SK-N-SH (cell line): Measurements from ENCODE around the gene NCKAP5.

Experiments
- TAF1 ChIP-seq: IDR thresholded peaks from 2 replicates; pipeline ENCODE4 v1.6.1; 2012; ENCODE audit warnings: low read depth, mild to moderate bottlenecking, low read length, moderate library complexity, borderline replicate concordance
- USF2 ChIP-seq: fragments of 150-350 bp; IDR thresholded peaks from 2 replicates; pipeline ENCODE4 v1.6.1; 2017; ENCODE audit warnings: antibody characterized with exemption, low read length, low read depth, borderline replicate concordance
- TF ChIP-seq, protein P1 (sequence below): fragments of 200-600 bp; sonication (generic); IDR thresholded peaks from 2 replicates; pipeline ENCODE4 v1.6.1; 2017; ENCODE audit warnings: antibody characterized with exemption, mild to moderate bottlenecking, moderate library complexity
- TF ChIP-seq, protein P2 (sequence below): IDR thresholded peaks from 2 replicates; pipeline ENCODE4 v1.4.0; 2012; ENCODE audit warnings: low read depth

GRCh38 chr2:133574186-133574585 is 5.9 kb upstream of the NCKAP5 start:
- TF ChIP-seq USF2: no peak
- TF ChIP-seq, protein P1, sequence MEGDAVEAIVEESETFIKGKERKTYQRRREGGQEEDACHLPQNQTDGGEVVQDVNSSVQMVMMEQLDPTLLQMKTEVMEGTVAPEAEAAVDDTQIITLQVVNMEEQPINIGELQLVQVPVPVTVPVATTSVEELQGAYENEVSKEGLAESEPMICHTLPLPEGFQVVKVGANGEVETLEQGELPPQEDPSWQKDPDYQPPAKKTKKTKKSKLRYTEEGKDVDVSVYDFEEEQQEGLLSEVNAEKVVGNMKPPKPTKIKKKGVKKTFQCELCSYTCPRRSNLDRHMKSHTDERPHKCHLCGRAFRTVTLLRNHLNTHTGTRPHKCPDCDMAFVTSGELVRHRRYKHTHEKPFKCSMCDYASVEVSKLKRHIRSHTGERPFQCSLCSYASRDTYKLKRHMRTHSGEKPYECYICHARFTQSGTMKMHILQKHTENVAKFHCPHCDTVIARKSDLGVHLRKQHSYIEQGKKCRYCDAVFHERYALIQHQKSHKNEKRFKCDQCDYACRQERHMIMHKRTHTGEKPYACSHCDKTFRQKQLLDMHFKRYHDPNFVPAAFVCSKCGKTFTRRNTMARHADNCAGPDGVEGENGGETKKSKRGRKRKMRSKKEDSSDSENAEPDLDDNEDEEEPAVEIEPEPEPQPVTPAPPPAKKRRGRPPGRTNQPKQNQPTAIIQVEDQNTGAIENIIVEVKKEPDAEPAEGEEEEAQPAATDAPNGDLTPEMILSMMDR: no peak
- no peak for TF ChIP-seq TAF1
- TF ChIP-seq, protein P2, sequence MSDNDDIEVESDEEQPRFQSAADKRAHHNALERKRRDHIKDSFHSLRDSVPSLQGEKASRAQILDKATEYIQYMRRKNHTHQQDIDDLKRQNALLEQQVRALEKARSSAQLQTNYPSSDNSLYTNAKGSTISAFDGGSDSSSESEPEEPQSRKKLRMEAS: no peak
